ENCODE data around the gene DOCK2.

- TF ChIP-seq, protein P1, sequence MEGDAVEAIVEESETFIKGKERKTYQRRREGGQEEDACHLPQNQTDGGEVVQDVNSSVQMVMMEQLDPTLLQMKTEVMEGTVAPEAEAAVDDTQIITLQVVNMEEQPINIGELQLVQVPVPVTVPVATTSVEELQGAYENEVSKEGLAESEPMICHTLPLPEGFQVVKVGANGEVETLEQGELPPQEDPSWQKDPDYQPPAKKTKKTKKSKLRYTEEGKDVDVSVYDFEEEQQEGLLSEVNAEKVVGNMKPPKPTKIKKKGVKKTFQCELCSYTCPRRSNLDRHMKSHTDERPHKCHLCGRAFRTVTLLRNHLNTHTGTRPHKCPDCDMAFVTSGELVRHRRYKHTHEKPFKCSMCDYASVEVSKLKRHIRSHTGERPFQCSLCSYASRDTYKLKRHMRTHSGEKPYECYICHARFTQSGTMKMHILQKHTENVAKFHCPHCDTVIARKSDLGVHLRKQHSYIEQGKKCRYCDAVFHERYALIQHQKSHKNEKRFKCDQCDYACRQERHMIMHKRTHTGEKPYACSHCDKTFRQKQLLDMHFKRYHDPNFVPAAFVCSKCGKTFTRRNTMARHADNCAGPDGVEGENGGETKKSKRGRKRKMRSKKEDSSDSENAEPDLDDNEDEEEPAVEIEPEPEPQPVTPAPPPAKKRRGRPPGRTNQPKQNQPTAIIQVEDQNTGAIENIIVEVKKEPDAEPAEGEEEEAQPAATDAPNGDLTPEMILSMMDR (IDR thresholded peaks at IDR 0.05; ENCODE audit: low read length): no peak
- TF ChIP-seq EZH2phosphoT487 (IDR thresholded peaks at IDR 0.05; ENCODE audit: low read length): no peak
Measured at GRCh38 chr5:169867347-169867746, 230.3 kb downstream of the DOCK2 start.

Measured in MM.1S (cell line).